Testis (tissue), 3 donors: ENCODE measurements around the gene ACACB. TPM values are rescaled to one million over a fixed set of nuclear protein-coding genes. Genes with fewer than 3 reads are reported as not detected.
A peak's percentile ranks its signal among the peaks of the same experiment; 100 is the strongest.

Experiments
- DNase-seq: peaks from one replicate; pipeline ENCODE4 v3.0.0-alpha.2; 2019
- H3K27ac ChIP-seq, 2 donors: fragments of 200-600 bp; sonication (generic); one replicate each; pipeline ENCODE4 v1.5.1; 2019
- H3K27me3 ChIP-seq: fragments of 200-600 bp; sonication (generic); one replicate; pipeline ENCODE4 v1.5.1; 2019
- H3K36me3 ChIP-seq: fragments of 200-600 bp; sonication (generic); one replicate; pipeline ENCODE4 v1.5.1; 2017; ENCODE audit warnings: low read depth; ENCODE audit errors: missing control alignments
- H3K4me1 ChIP-seq: fragments of 200-600 bp; sonication (generic); one replicate; pipeline ENCODE4 v1.5.1; 2019
- H3K4me3 ChIP-seq, 2 donors: fragments of 200-600 bp; sonication (generic); one replicate each; pipeline ENCODE4 v1.5.1; 2017 to 2019
- H3K9me3 ChIP-seq: fragments of 200-600 bp; sonication (generic); one replicate; pipeline ENCODE4 v1.5.1; 2017
- CTCF ChIP-seq, 3 experiments: fragments of 450-650 bp in 2 of 3; fragments of 200-600 bp in 1 of 3; sonication (generic) in 1 of 3; IDR thresholded peaks; one replicate each; pipeline ENCODE4 v1.5.1; 2016 to 2019; ENCODE audit warnings: antibody characterized with exemption in 3 of 3, mild to moderate bottlenecking in 2 of 3, moderate library complexity in 1 of 3
- POLR2A ChIP-seq: fragments of 450-650 bp; IDR thresholded peaks from one replicate; pipeline ENCODE4 v1.6.1; 2017; ENCODE audit warnings: antibody characterized with exemption, mild to moderate bottlenecking, moderate library complexity
- WGBS, 2 donors: methylation state at CpG; one replicate each; pipeline ENCODE4 v1.1.5; 2018; 5-methylcytosine and 5-hydroxymethylcytosine counted together
- intact Hi-C: fragments of 100-400 bp; cut with DNase I; formaldehyde crosslinking; loops from one replicate; pipeline ENCODE4 v1.15.1; 2023; ENCODE audit warnings: low total_unique reads
- polyA plus RNA-seq: library from polyadenylated mRNA; stranded (reverse); fragments of 350-450 nt; fragmentation: Illumina TruSeq; extraction: RNeasy Lipid Tissue Mini Kit (QIAGEN cat#74804); gene quantifications from one replicate; pipeline ENCODE4 v1.2.3, GENCODE V29; 2014; ENCODE audit warnings: low read depth, low replicate concordance; ENCODE audit not compliant: insufficient read depth
- total RNA-seq, 2 donors: library from RNA; depleted of rRNA; stranded (reverse); fragments of >200 nt; gene quantifications; one replicate each; pipeline ENCODE4 v1.2.3, GENCODE V29; 2016

Gene ACACB
- total and polyA plus RNA-seq, 3 donors from 2014 or later: 25.5 to 96.8 (median 61.6) TPM

- DNase-seq: no peak
- peak overlapping the region in 1 of 2 donors; percentile 19 for H3K27ac ChIP-seq
- peaks cover 10% of the 10 kb centered on the region for H3K4me1 ChIP-seq
- H3K27me3 ChIP-seq: no peaks in the 10 kb centered on the region
- H3K4me3 ChIP-seq: no peak overlapping the region
- TF ChIP-seq POLR2A (no peak), CTCF (IDR thresholded peaks at IDR 0.05) (peak in 2 of 3 experiments; percentile 25 to 44)
- no peaks in the 10 kb centered on the region for H3K9me3 ChIP-seq
- intact Hi-C loops: no loop called here
- H3K36me3 ChIP-seq: no peaks in the 10 kb centered on the region
- 49 to 58% methylated on average over 5 to 6 of the region's 6 CpGs for WGBS, 2 donors
Observed at GRCh38 chr12:109134186-109134917, 18.0 kb downstream of the ACACB start.

DNA sequence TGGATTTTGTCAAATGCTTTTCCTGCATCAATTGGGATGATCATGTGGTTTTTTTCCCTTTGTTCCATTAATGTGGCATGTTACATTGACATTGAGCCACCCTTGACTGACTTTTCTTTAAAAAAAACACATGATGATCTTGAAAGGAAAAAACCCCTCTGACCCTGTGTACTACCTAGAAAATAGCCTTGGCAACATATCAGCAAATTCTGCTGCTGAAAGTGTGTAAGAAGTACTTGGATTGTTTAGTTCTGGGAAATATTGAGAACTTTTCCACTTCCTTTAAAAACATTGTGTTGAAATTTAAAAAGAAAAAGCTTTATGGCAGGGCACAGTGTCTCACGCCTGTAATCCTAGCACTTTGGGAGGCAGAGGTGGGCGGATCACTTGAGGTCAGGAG is 20.7 kb downstream of the ACACB start:
- no peaks in the 10 kb centered on the region for H3K36me3 ChIP-seq
- no peak overlapping the region for H3K4me3 ChIP-seq
- H3K27ac ChIP-seq: peak overlapping the region; percentile 16 to 69
- intact Hi-C loops: no loop called here
- peaks cover 12% of the 10 kb centered on the region for H3K4me1 ChIP-seq
- 64 to 77% methylated on average over 2 of the region's 2 CpGs for WGBS, 2 donors
- TF ChIP-seq CTCF (IDR thresholded peaks at IDR 0.05): no peak
- TF ChIP-seq POLR2A: no peak
- H3K9me3 ChIP-seq: no peaks in the 10 kb centered on the region
- H3K27me3 ChIP-seq: no peaks in the 10 kb centered on the region
- DNase-seq: no peak

- intact Hi-C loops: no loop called here
- Histone ChIP-seq H3K4me3 (no peak overlapping the region), H3K9me3 (no peaks in the 10 kb centered on the region), H3K27ac (peak overlapping the region in 1 of 2 donors; percentile 66), H3K27me3 (no peaks in the 10 kb centered on the region), H3K36me3 (no peaks in the 10 kb centered on the region), H3K4me1 (peaks cover 8% of the 10 kb centered on the region)
- WGBS, 2 donors: 63 to 74% methylated on average over 9 of the region's 9 CpGs
- DNase-seq: no peak
- TF ChIP-seq POLR2A: no peak
- no peak for TF ChIP-seq CTCF (IDR thresholded peaks at IDR 0.05)
Observed at GRCh38 chr12:109139360-109139759, 23.0 kb downstream of the ACACB start.

- intact Hi-C loops: no loop called here
- no peak for DNase-seq
- TF ChIP-seq POLR2A: no peak
- TF ChIP-seq CTCF (IDR thresholded peaks at IDR 0.05): no peak
- no peaks in the 10 kb centered on the region for H3K27me3 ChIP-seq
- H3K27ac ChIP-seq: peak overlapping the region in 1 of 2 donors; percentile 66
- no peaks in the 10 kb centered on the region for H3K36me3 ChIP-seq
- no peaks in the 10 kb centered on the region for H3K9me3 ChIP-seq
- H3K4me1 ChIP-seq: peaks cover 8% of the 10 kb centered on the region
- 72 to 81% methylated on average over 7 of the region's 7 CpGs for WGBS, 2 donors
- H3K4me3 ChIP-seq: no peak overlapping the region
Observed at GRCh38 chr12:109139791-109140190, 23.4 kb downstream of the ACACB start.

DNA sequence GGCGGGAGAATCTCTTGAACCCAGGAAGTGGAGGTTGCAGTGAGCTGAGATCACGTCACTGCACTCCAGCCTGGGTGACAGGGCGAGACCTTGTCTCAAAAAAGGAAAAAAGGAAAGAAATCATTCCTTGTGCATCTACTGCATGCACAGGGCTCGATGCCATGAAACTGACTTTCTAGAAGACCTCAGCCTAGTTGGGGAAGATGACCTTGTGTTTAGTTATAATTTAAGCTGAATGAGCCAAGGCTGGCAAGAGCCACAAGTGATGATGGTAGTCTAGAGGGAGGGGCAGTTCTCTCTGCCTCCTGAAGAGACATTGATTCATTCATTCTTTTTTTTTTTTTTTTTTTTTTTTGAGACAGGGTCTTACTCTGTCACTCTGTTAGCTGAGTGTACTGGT is 24.2 kb downstream of the ACACB start:
- Histone ChIP-seq H3K36me3 (no peaks in the 10 kb centered on the region), H3K9me3 (no peaks in the 10 kb centered on the region), H3K4me3 (no peak overlapping the region), H3K4me1 (peaks cover 9% of the 10 kb centered on the region), H3K27ac (no peak overlapping the region), H3K27me3 (no peaks in the 10 kb centered on the region)
- 70 to 90% methylated on average over 4 of the region's 4 CpGs for WGBS, 2 donors
- TF ChIP-seq POLR2A (no peak), CTCF (IDR thresholded peaks at IDR 0.05) (no peak)
- no peak for DNase-seq
- intact Hi-C loops: no loop called here
